ENCODE data around the gene ANKRD33B.

GRCh38 chr5:10532421-10532820 lies 31.4 kb upstream of the ANKRD33B start:
- TF ChIP-seq CTCF (IDR thresholded peaks at IDR 0.05) = no peak
- TF ChIP-seq POLR2AphosphoS5 (IDR thresholded peaks at IDR 0.05) = no peak
